Adrenal gland (tissue), 5 donors: Measurements from ENCODE around the gene RAD51B.

Experiments
- POLR2A ChIP-seq, 2 donors: fragments of 450-650 bp; IDR thresholded peaks; one replicate each; pipeline ENCODE4 v1.6.1; 2017; ENCODE audit warnings: antibody characterized with exemption in 2 of 2, mild to moderate bottlenecking in 2 of 2, moderate library complexity in 1 of 2
- TF ChIP-seq, protein P1 (sequence below), 6 experiments: fragments of 450-650 bp in 4 of 6; fragments of 200-600 bp in 2 of 6; sonication (generic) in 1 of 6; IDR thresholded peaks; 1 replicate in 5 of 6; 2 replicates in 1 of 6; pipeline versions ENCODE4 v1.5.1 to v1.8.0; 2016 to 2021; ENCODE audit warnings: antibody characterized with exemption in 6 of 6, mild to moderate bottlenecking in 2 of 6, moderate library complexity in 1 of 6
- donor health status: DM: no; HTN: no; CAD: no.

DNA sequence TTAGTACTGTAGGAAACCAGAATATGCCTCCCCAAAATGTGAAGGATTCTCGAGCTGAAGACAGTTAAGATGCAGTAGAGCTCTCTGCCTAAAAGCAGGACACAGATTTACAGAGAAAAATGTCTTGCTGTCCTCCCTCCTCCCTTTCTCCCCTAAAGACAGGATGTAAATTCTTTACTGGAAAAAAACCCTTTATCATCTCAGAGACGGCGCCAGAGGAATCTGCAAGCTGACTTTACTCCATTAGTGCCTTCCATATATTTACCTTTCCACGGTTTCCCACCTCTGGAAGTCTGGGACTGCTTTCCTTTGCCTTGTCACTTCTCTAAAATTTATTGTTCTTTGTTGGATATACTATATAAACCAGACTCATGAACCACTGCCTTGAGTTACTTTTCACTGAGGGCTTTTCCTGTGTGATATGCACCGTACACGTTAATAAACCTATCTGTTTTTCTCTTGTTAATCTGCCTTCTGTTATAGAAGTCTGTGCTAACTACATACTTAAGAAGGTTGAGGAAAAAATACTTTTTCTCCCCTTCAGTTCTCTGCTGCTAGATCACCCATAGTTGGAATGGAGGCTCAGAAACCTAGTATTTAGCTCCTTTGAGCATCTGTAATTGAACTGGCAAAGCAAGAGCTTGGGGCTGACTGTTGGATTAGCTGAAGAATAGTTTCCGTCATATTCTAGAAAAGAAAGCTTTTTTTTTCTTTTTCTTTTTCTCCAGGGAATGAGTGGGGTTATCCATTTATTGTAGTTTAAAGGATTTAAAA is 99.9 kb downstream of the RAD51B start:
- TF ChIP-seq, protein P1, sequence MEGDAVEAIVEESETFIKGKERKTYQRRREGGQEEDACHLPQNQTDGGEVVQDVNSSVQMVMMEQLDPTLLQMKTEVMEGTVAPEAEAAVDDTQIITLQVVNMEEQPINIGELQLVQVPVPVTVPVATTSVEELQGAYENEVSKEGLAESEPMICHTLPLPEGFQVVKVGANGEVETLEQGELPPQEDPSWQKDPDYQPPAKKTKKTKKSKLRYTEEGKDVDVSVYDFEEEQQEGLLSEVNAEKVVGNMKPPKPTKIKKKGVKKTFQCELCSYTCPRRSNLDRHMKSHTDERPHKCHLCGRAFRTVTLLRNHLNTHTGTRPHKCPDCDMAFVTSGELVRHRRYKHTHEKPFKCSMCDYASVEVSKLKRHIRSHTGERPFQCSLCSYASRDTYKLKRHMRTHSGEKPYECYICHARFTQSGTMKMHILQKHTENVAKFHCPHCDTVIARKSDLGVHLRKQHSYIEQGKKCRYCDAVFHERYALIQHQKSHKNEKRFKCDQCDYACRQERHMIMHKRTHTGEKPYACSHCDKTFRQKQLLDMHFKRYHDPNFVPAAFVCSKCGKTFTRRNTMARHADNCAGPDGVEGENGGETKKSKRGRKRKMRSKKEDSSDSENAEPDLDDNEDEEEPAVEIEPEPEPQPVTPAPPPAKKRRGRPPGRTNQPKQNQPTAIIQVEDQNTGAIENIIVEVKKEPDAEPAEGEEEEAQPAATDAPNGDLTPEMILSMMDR (IDR thresholded peaks at IDR 0.05), result no peak
- no peak for TF ChIP-seq POLR2A (IDR thresholded peaks at IDR 0.05)
